Activated T-cell treated with anti-CD3 and anti-CD28 coated beads, Interleukin-2, amount 50 U/mL, for 48 hours (primary cell): Measurements from ENCODE around the gene ARHGEF26.

Experiments
- DNase-seq, 2 experiments: peaks; one replicate each; pipeline ENCODE4 v3.0.0-alpha.2; 2020

Gene ARHGEF26

DNA sequence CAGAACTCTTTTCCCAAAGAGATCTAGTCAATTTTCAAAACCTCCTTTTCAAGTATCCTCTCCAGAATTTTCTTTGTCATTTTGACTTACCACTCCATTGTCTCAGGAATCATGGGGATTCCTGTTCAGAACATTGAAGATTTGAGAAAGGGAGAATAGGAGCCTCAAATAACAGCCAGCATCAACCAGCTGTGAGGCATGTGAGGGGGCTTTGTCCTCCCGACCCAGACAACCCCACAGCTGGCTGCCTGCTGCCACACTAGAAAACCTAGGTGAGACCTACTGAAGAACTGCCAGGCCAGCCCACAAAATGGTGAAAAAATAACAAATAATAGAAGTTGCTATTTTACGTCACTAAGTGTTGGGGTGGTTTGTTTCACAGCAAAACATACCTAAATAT, 5.9 kb upstream of the ARHGEF26 start:
- no peak for DNase-seq

DNA sequence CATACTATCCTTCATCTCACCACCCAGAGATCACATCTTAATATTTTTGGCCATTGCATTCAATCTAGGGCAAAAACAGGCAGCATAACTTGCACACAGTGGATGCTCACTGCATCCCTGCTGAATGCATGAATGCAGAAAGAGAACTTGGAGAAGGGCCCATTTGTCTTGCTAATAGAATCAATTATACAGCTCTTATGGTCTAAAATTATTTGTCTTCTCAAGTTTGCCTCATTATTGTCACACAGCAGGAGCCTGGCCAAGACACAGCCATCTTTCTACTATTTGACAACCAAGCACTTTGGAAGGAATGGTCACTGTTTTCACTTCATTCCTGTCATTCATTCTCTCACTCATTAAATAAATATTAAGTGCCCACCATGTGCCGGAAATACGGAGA, 1.2 kb upstream of the ARHGEF26 start:
- no peak for DNase-seq

GRCh38 chr3:154121701-154122551, 736 bp downstream of the ARHGEF26 start:
- DNase-seq = peak; percentile 45 to 49

DNA sequence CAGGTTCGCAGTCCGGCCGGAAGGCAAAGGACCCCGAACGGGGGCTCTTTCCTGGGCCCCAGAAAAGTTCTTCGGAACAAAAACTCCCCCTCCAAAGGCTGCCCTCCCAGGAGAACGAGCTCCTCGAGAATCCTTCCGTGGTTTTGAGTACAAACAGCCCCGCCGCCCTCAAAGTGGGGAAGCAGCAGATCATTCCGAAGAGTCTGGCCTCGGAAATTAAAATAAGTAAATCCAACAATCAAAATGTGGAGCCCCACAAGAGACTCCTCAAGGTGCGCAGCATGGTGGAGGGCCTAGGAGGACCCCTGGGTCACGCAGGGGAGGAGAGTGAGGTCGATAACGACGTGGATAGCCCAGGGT, 1.3 kb downstream of the ARHGEF26 start:
- peak in 1 of 2 experiments; percentile 18 for DNase-seq

- no peak for DNase-seq
Observed at GRCh38 chr3:154122912-154123559, 1.8 kb downstream of the ARHGEF26 start.

DNA sequence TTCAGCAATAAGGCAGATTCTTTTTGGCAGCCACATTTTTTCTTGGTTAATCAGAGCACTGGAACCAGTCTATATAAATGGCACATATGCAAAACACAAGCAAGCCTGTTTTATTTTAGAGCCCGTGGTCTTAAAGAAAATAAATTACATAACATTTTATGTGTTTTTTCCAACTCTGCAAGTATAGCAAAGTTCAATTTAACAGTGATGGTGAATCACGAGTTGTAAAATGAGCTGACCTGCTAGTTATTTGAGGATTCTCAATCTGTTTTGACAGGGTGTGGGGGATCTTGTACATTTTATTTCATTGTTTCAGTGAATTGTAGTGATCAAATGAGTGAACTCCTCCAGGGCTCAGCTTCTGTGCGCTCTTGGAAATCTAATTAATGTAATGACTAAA, 2.7 kb downstream of the ARHGEF26 start:
- no peak for DNase-seq

DNA sequence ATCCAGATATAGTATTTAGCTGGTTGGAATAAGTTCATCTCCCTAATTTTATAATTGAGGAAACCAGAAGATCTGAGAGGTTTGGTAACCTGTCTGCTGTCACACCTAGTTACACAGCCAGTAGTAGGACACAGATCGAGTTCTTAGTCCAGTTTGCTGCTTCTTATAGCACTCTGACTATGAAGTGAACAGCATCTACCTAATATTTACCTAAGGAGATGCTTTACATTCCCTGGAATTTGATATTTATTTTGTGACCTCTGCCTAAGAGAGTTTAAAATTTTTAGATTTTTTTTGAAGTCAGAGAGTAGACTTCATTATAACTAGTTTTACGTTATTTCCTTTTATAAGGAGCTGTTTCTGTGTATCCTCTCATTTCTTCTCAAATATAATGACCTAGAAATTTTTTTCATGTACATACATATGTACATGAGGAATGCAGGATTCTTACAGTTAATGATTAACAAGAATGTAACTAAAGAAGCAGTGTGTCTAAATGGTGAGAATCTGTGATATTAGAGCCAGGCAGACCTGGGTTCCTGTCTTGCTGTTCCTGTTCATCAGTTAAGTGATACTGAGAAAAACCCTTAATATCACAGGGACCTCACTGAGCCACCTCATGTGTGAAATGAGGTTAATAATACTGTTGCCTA, 4.3 kb downstream of the ARHGEF26 start:
- DNase-seq = no peak

GRCh38 chr3:154126651-154127050, 5.5 kb downstream of the ARHGEF26 start:
- DNase-seq = no peak

GRCh38 chr3:154129625-154130024, 8.4 kb downstream of the ARHGEF26 start:
- no peak for DNase-seq

GRCh38 chr3:154130540-154130939, 9.3 kb downstream of the ARHGEF26 start:
- DNase-seq = no peak

DNA sequence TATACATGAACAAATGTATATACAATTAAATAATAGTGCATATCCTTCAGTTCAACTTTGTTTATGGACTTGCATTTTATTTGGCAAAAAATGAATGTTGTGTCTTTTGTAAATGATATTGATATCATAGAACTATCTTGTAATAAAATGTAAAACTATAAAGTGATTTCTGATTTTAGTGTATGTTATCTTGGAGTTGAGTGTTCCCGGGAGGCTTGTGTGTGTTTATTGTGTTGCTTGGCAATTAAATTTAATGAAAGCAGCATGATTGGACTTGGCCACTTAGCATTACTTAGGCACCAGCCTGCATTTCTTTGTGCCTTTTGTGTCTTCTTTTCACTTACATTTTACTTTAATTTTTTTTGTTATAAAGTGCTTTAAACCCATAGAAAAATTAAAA, 10.6 kb downstream of the ARHGEF26 start:
- DNase-seq = no peak

GRCh38 chr3:154132777-154133375, 11.7 kb downstream of the ARHGEF26 start:
- DNase-seq = no peak

GRCh38 chr3:154135511-154136173, 14.5 kb downstream of the ARHGEF26 start:
- no peak for DNase-seq

GRCh38 chr3:154137036-154137435, 15.8 kb downstream of the ARHGEF26 start:
- DNase-seq = no peak

DNA sequence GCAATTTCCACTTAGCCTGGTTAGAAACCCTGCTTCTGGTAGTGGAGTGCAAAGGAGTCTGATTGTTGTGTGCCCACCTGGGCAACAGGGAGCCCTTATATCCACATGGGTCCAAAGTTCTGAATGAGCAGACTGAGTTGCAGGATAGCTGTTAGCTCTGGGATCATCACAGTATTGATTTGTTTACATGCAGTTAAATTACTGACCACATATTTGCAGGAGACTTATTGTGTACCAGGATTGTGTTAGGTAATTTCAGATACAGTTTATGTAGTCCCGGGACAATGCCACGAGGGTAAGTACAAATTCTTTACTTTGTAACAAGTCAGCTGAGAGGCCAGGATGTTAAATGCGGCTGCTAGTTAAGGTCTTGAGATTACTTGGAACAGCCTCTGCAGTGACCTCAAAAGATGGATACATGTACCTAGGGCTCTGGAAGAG, 18.8 kb downstream of the ARHGEF26 start:
- DNase-seq = no peak

GRCh38 chr3:154142608-154143007, 21.4 kb downstream of the ARHGEF26 start:
- DNase-seq = no peak

- DNase-seq = no peak
Observed at GRCh38 chr3:154143873-154144272, 22.7 kb downstream of the ARHGEF26 start.

DNA sequence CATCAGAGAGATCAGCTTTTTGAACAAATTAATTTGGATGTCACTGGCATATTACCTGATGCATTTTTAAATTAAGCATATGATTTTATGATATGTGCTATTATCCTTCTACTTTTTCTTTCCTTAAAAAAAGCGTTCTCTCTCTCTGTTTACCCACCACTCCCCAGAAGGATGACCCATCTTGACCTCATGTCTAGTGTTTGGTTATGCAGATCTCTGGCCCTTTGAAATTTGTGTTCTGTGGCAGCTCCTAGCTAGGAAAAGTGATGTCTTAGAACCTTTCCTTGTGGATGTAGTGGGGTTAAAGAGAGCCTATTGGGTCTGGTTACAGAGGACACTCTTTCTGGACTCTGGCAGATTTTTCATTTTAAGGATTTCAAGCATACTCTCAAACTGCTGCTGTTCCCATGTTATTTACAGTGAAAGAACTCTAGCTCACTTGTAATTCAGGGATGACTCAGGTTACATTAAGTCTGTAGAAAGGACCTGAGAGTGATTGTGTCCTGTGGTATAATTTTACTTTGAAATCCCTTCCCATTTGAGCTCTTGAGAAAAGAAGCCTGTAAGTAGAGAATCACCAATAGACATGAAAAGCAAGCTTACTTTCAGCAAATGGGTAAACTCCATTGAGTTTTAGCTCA, 23.8 kb downstream of the ARHGEF26 start:
- DNase-seq = no peak

DNA sequence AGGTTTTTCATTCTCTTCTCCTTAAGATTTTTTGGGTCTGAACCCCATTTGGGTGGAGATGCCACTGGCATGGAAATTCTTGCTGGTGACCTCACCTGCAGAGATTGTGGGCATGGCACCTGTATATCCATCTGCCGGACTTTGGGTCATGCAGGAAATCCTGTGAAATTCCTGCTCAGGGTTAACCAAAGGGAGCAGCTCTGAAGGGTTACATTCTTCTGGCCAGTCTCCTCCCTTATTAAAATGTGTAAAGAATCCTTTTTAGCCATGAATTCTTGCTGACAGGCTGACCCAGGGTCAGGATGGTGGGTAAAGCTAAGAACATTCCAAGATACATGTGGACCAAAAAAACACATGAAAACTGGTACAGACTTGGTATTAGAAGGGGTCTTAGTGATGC, 27.4 kb downstream of the ARHGEF26 start:
- DNase-seq = no peak

DNA sequence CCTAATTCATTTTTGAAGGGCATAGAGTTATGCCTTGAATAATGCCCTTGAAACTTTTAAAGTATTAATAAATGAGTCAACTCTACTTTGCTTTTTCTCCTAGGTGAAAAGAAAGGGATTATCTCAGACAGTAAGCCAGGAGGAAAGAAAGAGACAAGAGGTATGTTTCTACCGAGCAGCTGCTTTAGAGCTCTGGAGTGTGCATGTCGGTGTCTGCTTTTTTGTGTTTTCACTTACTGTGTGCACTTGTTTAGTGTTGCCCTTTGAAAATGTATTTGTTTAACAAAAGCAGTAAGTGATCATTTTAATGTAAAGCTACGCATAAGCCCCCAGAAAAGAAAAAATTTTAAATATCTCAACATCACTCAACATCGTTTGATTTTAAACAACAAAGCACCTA, 28.1 kb downstream of the ARHGEF26 start:
- DNase-seq = no peak

DNA sequence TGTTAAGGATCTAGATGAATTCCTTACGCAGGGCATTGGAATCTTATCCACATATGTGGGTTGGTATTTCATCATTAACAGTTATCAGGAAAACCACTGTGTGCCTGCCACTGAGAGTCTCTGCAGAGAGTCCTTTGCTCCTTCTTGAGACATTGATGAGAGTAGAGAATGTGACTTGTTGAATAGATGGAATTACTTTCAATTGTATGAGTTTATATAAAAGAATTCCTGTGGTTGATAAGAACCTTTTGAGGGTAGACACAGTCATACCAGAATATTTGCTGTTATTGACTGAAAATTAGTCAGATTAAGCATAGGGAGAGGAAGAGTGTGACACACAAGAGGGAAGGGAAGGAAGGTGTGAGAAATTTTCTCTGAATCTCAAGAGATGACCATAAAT, 30.8 kb downstream of the ARHGEF26 start:
- no peak for DNase-seq

GRCh38 chr3:154152741-154153140, 31.6 kb downstream of the ARHGEF26 start:
- no peak for DNase-seq
